GM23338 (cell line): ENCODE data around the gene IL36A. TPM values are rescaled to one million over a fixed set of nuclear protein-coding genes. Genes with fewer than 3 reads are reported as not detected.

Experiments
- ATAC-seq: fragments of 200-7000 bp; cut with Tn5 transposase; 3 replicates; pipeline ENCODE4 v1.9.1; 2020
- DNase-seq: peaks from one replicate; pipeline ENCODE4 v3.0.0-alpha.2; 2015; ENCODE audit warnings: low spot score
- H2AFZ ChIP-seq: fragments of 200-600 bp; sonication (generic); 2 replicates; pipeline ENCODE4 v1.8.0; 2016; ENCODE audit warnings: antibody characterized with exemption, mild to moderate bottlenecking, moderate library complexity
- H3F3A ChIP-seq: fragments of 200-600 bp; sonication (generic); replicated peaks from 2 replicates; pipeline ENCODE4 v1.8.0; 2017; ENCODE audit warnings: antibody characterized with exemption, mixed run types, low read depth
- H3K27ac ChIP-seq: fragments of 200-600 bp; sonication (generic); 2 replicates; pipeline ENCODE4 v1.6.1; 2016; ENCODE audit warnings: low read depth
- H3K27me3 ChIP-seq: fragments of 200-600 bp; sonication (generic); 2 replicates; pipeline ENCODE4 v1.8.0; 2016; ENCODE audit warnings: mild to moderate bottlenecking, mixed run types, moderate library complexity; ENCODE audit not compliant: insufficient read depth
- H3K36me3 ChIP-seq: fragments of 200-600 bp; sonication (generic); 2 replicates; pipeline ENCODE4 v1.8.0; 2016; ENCODE audit warnings: mild to moderate bottlenecking; ENCODE audit not compliant: insufficient read depth
- H3K4me1 ChIP-seq: fragments of 200-600 bp; sonication (generic); 2 replicates; pipeline ENCODE4 v1.8.0; 2016; ENCODE audit warnings: mild to moderate bottlenecking, moderate library complexity; ENCODE audit not compliant: insufficient read depth
- H3K4me2 ChIP-seq: fragments of 200-600 bp; sonication (generic); 2 replicates; pipeline ENCODE4 v1.7.1; 2017; ENCODE audit warnings: mixed run types
- H3K4me3 ChIP-seq: fragments of 200-600 bp; sonication (generic); 2 replicates; pipeline ENCODE4 v1.6.1; 2016; ENCODE audit warnings: mixed run types
- H3K79me2 ChIP-seq: fragments of 200-600 bp; sonication (generic); replicated peaks from 2 replicates; pipeline ENCODE4 v1.8.0; 2017; ENCODE audit warnings: mild to moderate bottlenecking; ENCODE audit not compliant: insufficient read depth
- H3K9me2 ChIP-seq: fragments of 200-600 bp; sonication (generic); 2 replicates; pipeline ENCODE4 v1.8.0; 2017; ENCODE audit not compliant: insufficient read depth
- H4K20me1 ChIP-seq: fragments of 200-600 bp; sonication (generic); replicated peaks from 2 replicates; pipeline ENCODE4 v1.8.0; 2017; ENCODE audit warnings: mild to moderate bottlenecking; ENCODE audit not compliant: insufficient read depth
- H3K27ac Mint-ChIP-seq: 2 replicates; pipeline ENCODE4 v1.8.0; 2020; ENCODE audit warnings: inconsistent platforms, mild to moderate bottlenecking, moderate library complexity, mixed read lengths
- H3K27me3 Mint-ChIP-seq: 3 replicates; pipeline ENCODE4 v1.8.0; 2022; ENCODE audit warnings: low read depth, mild to moderate bottlenecking, moderate library complexity, mixed read lengths, inconsistent platforms; ENCODE audit not compliant: insufficient read depth, poor library complexity
- H3K36me3 Mint-ChIP-seq: 3 replicates; pipeline ENCODE4 v1.8.0; 2021; ENCODE audit warnings: low read depth, mild to moderate bottlenecking, inconsistent platforms, moderate library complexity, mixed read lengths
- H3K4me1 Mint-ChIP-seq: 3 replicates; pipeline ENCODE4 v1.8.0; 2020; ENCODE audit warnings: mild to moderate bottlenecking, inconsistent platforms, mixed read lengths
- H3K4me3 Mint-ChIP-seq: 3 replicates; pipeline ENCODE4 v1.8.0; 2021; ENCODE audit warnings: moderate library complexity, mild to moderate bottlenecking, inconsistent platforms, mixed read lengths
- H3K9me3 Mint-ChIP-seq: 3 replicates; pipeline ENCODE4 v1.8.0; 2020; ENCODE audit warnings: moderate library complexity, mild to moderate bottlenecking, inconsistent platforms, mixed read lengths
- CREB1 ChIP-seq: fragments of 250-450 bp; sonication (Bioruptor Pico); IDR thresholded peaks from 2 replicates; pipeline ENCODE4 v1.5.0; 2020; ENCODE audit warnings: low read depth, mild to moderate bottlenecking, moderate library complexity
- EZH2 ChIP-seq: fragments of 200-600 bp; sonication (generic); IDR thresholded peaks from one replicate; pipeline ENCODE4 v1.8.0; 2017; ENCODE audit warnings: antibody characterized with exemption, mild to moderate bottlenecking, low read depth; ENCODE audit not compliant: unreplicated experiment
- EZH2phosphoT487 ChIP-seq: fragments of 200-600 bp; sonication (generic); IDR thresholded peaks from one replicate; pipeline ENCODE4 v1.8.1; 2018; ENCODE audit warnings: antibody characterized with exemption; ENCODE audit not compliant: unreplicated experiment
- JUNB ChIP-seq: IDR thresholded peaks from one replicate; pipeline ENCODE4 v1.6.1; 2016; ENCODE audit warnings: antibody characterized with exemption; ENCODE audit not compliant: unreplicated experiment
- NANOG ChIP-seq: IDR thresholded peaks from 2 replicates; pipeline ENCODE4 v1.6.1; 2016; ENCODE audit warnings: antibody characterized with exemption, borderline replicate concordance
- POLR2AphosphoS5 ChIP-seq: IDR thresholded peaks from 2 replicates; pipeline ENCODE4 v1.6.1; 2016; ENCODE audit warnings: antibody characterized with exemption, low read depth
- STAT1 ChIP-seq: IDR thresholded peaks from one replicate; pipeline ENCODE4 v1.6.1; 2016; ENCODE audit warnings: antibody characterized with exemption; ENCODE audit not compliant: unreplicated experiment
- ZNF114 ChIP-seq: fragments of 250-450 bp; sonication (Bioruptor Pico); IDR thresholded peaks from 2 replicates; pipeline ENCODE4 v1.5.0; 2020; ENCODE audit warnings: mild to moderate bottlenecking, moderate library complexity
- ZNF331 ChIP-seq: fragments of 250-450 bp; sonication (Bioruptor Pico); IDR thresholded peaks from 2 replicates; pipeline ENCODE4 v1.5.0; 2020; ENCODE audit warnings: low read depth, mild to moderate bottlenecking, moderate library complexity
- polyA plus RNA-seq: library from polyadenylated mRNA; unstranded; fragments of >200 nt; fragmentation: Nextera tagmentation; extraction: Ambion mirVana; gene quantifications from 2 replicates; pipeline ENCODE4 v1.2.1, GENCODE V29; 2016
- total RNA-seq: library from RNA; depleted of rRNA; stranded (reverse); fragments of >200 nt; shearing (Covaris generic); gene quantifications from 2 replicates; pipeline ENCODE4 v1.2.3, GENCODE V29; 2014
- TF ChIP-seq, protein P1 (sequence below): IDR thresholded peaks from one replicate; pipeline ENCODE4 v1.6.1; 2018; ENCODE audit warnings: antibody characterized with exemption; ENCODE audit not compliant: unreplicated experiment
- TF ChIP-seq, protein P2 (sequence below): fragments of 250-450 bp; sonication (Bioruptor Pico); IDR thresholded peaks from 2 replicates; pipeline ENCODE4 v1.5.0; 2020; ENCODE audit warnings: mild to moderate bottlenecking, moderate library complexity
- TF ChIP-seq, protein P3 (sequence below), 2 experiments: fragments of 200-600 bp in 1 of 2; sonication (generic) in 1 of 2; conservative IDR thresholded peaks; 2 replicates each; pipeline versions ENCODE4 v1.5.1 to v1.6.1; 2016 to 2017; ENCODE audit warnings: antibody characterized with exemption in 2 of 2, low read depth in 2 of 2, mild to moderate bottlenecking in 2 of 2, moderate library complexity in 1 of 2

The IL36A gene
- total and polyA plus RNA-seq, 2 experiments from 2014 or later = not detected

DNA sequence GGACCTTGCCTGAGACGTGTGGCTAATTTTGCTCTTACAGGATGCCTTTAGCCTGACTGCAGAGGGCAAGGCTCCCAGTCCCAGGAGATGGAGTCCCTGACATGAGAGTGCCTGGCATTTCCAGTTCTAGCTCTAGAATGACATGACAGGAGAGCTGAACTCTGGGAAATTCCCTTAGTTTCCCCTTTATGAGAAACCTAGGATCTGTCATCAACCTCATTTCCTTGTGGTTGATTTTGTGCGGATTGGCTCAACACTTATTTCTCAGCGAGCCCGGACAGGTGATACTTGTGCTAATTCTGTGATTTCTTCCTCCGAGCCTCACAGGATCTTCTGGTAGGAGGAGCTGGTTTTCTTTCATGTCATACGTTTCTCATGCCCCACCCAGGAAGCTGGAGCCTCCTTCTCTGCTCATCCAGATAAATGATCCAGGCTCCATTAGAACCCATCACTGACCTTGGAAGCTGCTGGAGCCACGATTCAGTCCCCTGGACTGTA, 27.7 kb upstream of the IL36A start, which contains the start of gene IL36G:
IL36G (plus strand) TSS at position 448 of the 498 bp plus-strand sequence. CDS start 633 bp downstream, outside the sequence.
- H3K4me3 Mint-ChIP-seq = no peak within 1 kb of the TSS
- Histone ChIP-seq H3K4me1 (no peaks in the 10 kb centered on the region), H3K27me3 (no peaks in the 10 kb centered on the region), H3K27ac (no peak within 1 kb of the TSS), H4K20me1 (no peaks in the 10 kb centered on the region), H3K4me3 (no peak within 1 kb of the TSS), H3F3A (no peaks in the 10 kb centered on the region), H3K9me2 (no peaks in the 10 kb centered on the region), H3K4me2 (no peak within 1 kb of the TSS), H3K79me2 (no peaks in the 10 kb centered on the region), H2AFZ (no peak within 1 kb of the TSS), H3K36me3 (no peaks in the 10 kb centered on the region)
- H3K27me3 Mint-ChIP-seq = peaks cover 4% of the 10 kb centered on the region
- DNase-seq (no peak), ATAC-seq (no peak)
- no peak within 1 kb of the TSS for H3K27ac Mint-ChIP-seq
- no peaks in the 10 kb centered on the region for H3K4me1 Mint-ChIP-seq
- TF ChIP-seq, protein P1, sequence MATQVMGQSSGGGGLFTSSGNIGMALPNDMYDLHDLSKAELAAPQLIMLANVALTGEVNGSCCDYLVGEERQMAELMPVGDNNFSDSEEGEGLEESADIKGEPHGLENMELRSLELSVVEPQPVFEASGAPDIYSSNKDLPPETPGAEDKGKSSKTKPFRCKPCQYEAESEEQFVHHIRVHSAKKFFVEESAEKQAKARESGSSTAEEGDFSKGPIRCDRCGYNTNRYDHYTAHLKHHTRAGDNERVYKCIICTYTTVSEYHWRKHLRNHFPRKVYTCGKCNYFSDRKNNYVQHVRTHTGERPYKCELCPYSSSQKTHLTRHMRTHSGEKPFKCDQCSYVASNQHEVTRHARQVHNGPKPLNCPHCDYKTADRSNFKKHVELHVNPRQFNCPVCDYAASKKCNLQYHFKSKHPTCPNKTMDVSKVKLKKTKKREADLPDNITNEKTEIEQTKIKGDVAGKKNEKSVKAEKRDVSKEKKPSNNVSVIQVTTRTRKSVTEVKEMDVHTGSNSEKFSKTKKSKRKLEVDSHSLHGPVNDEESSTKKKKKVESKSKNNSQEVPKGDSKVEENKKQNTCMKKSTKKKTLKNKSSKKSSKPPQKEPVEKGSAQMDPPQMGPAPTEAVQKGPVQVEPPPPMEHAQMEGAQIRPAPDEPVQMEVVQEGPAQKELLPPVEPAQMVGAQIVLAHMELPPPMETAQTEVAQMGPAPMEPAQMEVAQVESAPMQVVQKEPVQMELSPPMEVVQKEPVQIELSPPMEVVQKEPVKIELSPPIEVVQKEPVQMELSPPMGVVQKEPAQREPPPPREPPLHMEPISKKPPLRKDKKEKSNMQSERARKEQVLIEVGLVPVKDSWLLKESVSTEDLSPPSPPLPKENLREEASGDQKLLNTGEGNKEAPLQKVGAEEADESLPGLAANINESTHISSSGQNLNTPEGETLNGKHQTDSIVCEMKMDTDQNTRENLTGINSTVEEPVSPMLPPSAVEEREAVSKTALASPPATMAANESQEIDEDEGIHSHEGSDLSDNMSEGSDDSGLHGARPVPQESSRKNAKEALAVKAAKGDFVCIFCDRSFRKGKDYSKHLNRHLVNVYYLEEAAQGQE = no peak
- TF ChIP-seq STAT1 (no peak), ZNF114 (CRISPR knock-in tag) (no peak), EZH2phosphoT487 (no peak), EZH2 (no peak), POLR2AphosphoS5 (no peak), CREB1 (CRISPR knock-in tag) (no peak), JUNB (no peak), ZNF331 (CRISPR knock-in tag) (no peak), NANOG (no peak)
- TF ChIP-seq, protein P2, sequence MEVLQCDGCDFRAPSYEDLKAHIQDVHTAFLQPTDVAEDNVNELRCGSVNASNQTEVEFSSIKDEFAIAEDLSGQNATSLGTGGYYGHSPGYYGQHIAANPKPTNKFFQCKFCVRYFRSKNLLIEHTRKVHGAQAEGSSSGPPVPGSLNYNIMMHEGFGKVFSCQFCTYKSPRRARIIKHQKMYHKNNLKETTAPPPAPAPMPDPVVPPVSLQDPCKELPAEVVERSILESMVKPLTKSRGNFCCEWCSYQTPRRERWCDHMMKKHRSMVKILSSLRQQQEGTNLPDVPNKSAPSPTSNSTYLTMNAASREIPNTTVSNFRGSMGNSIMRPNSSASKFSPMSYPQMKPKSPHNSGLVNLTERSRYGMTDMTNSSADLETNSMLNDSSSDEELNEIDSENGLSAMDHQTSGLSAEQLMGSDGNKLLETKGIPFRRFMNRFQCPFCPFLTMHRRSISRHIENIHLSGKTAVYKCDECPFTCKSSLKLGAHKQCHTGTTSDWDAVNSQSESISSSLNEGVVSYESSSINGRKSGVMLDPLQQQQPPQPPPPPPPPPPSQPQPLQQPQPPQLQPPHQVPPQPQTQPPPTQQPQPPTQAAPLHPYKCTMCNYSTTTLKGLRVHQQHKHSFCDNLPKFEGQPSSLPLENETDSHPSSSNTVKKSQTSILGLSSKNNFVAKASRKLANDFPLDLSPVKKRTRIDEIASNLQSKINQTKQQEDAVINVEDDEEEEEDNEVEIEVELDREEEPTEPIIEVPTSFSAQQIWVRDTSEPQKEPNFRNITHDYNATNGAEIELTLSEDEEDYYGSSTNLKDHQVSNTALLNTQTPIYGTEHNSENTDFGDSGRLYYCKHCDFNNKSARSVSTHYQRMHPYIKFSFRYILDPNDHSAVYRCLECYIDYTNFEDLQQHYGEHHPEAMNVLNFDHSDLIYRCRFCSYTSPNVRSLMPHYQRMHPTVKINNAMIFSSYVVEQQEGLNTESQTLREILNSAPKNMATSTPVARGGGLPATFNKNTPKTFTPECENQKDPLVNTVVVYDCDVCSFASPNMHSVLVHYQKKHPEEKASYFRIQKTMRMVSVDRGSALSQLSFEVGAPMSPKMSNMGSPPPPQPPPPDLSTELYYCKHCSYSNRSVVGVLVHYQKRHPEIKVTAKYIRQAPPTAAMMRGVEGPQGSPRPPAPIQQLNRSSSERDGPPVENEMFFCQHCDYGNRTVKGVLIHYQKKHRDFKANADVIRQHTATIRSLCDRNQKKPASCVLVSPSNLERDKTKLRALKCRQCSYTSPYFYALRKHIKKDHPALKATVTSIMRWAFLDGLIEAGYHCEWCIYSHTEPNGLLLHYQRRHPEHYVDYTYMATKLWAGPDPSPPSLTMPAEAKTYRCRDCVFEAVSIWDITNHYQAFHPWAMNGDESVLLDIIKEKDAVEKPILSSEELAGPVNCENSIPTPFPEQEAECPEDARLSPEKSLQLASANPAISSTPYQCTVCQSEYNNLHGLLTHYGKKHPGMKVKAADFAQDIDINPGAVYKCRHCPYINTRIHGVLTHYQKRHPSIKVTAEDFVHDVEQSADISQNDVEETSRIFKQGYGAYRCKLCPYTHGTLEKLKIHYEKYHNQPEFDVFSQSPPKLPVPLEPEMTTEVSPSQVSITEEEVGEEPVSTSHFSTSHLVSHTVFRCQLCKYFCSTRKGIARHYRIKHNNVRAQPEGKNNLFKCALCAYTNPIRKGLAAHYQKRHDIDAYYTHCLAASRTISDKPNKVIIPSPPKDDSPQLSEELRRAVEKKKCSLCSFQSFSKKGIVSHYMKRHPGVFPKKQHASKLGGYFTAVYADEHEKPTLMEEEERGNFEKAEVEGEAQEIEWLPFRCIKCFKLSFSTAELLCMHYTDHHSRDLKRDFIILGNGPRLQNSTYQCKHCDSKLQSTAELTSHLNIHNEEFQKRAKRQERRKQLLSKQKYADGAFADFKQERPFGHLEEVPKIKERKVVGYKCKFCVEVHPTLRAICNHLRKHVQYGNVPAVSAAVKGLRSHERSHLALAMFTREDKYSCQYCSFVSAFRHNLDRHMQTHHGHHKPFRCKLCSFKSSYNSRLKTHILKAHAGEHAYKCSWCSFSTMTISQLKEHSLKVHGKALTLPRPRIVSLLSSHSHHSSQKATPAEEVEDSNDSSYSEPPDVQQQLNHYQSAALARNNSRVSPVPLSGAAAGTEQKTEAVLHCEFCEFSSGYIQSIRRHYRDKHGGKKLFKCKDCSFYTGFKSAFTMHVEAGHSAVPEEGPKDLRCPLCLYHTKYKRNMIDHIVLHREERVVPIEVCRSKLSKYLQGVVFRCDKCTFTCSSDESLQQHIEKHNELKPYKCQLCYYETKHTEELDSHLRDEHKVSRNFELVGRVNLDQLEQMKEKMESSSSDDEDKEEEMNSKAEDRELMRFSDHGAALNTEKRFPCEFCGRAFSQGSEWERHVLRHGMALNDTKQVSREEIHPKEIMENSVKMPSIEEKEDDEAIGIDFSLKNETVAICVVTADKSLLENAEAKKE (CRISPR knock-in tag) = no peak
- TF ChIP-seq, protein P3, sequence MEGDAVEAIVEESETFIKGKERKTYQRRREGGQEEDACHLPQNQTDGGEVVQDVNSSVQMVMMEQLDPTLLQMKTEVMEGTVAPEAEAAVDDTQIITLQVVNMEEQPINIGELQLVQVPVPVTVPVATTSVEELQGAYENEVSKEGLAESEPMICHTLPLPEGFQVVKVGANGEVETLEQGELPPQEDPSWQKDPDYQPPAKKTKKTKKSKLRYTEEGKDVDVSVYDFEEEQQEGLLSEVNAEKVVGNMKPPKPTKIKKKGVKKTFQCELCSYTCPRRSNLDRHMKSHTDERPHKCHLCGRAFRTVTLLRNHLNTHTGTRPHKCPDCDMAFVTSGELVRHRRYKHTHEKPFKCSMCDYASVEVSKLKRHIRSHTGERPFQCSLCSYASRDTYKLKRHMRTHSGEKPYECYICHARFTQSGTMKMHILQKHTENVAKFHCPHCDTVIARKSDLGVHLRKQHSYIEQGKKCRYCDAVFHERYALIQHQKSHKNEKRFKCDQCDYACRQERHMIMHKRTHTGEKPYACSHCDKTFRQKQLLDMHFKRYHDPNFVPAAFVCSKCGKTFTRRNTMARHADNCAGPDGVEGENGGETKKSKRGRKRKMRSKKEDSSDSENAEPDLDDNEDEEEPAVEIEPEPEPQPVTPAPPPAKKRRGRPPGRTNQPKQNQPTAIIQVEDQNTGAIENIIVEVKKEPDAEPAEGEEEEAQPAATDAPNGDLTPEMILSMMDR (conservative IDR thresholded peaks at IDR 0.05; ENCODE audit: low read depth in 2 of 2) = no peak
- H3K36me3 Mint-ChIP-seq = no peaks in the 10 kb centered on the region
- H3K9me3 Mint-ChIP-seq = no peaks in the 10 kb centered on the region
